GM04503 (cell line): ENCODE measurements around the gene OR10V1.

ENCODE experiments used
- DNase-seq: peaks from one replicate; pipeline ENCODE4 v3.0.0-alpha.2; 2012; ENCODE audit warnings: low read depth

Gene OR10V1

GRCh38 chr11:59668188-59668949 is 45.3 kb downstream of the OR10V1 start:
- DNase-seq = no peak

GRCh38 chr11:59667812-59668187 is 45.8 kb downstream of the OR10V1 start:
- no peak for DNase-seq

DNA sequence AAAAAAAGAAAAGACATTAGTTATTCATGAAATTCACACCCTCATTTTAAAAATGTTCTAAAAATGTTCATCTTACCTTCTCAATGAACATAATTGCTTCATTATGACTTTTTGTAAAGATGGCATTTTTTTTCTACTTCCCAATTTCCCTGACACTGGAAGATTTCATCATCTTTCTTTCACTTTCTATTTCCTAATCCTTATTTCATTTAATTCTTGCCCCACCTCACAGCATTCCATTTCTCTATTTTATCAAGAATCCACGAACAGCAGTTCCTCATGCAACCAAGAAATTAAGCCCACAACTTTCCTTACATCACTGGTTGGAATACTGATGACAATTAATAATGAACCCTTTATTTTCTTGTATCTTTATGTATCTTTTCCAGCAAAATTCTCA is 46.7 kb downstream of the OR10V1 start:
- no peak for DNase-seq
